Measurements from ENCODE around the gene SCOC. TPM values are rescaled to one million over a fixed set of nuclear protein-coding genes. Genes with fewer than 3 reads are reported as not detected.

The SCOC gene
- polyA plus RNA-seq (2013, experiment 1 of 2; ENCODE audit: insufficient read length), result 73.7 TPM
- polyA plus RNA-seq (2013, experiment 2 of 2; ENCODE audit: insufficient read length), result 72.5 TPM

GRCh38 chr4:140373328-140374129 lies at the start of gene SCOC:
TSS of gene SCOC (plus strand) at chr4:140373646. CDS start at chr4:140379171, 5,525 bp downstream.
- DNase-seq, result peak; percentile 99

GRCh38 chr4:140326395-140326993 lies 47.0 kb upstream of the SCOC start:
- DNase-seq, result peak; percentile 51

DNA sequence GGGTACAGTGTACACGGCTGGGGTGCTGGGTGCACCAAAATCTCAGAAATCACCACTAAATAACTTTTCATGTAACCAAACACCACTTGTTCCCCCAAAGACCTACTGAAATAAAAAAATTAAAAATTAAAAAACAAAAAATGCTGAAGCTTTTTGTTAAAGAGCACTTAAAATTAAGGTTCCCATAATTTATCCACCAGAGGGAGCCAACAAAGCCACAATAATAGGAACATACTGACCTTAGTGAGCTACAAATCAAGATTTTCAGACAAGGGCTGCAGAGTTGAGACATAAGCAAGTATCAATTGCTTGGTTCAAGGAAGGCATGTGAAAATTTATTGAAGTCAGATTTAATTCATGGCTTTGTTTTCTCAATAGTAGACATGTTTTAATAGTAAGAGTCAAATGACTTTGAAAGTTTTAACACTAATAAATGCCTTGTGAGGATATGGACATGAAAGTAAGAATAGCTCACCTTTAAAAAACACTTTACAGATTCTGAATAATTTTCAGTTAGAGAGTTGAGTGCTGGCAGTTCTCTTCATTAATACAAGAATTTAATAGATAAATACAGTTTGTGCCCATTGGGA lies 43.0 kb upstream of the SCOC start:
- DNase-seq, result peak; percentile 48

GRCh38 chr4:140331245-140331644 lies 42.2 kb upstream of the SCOC start:
- DNase-seq, result no peak

DNA sequence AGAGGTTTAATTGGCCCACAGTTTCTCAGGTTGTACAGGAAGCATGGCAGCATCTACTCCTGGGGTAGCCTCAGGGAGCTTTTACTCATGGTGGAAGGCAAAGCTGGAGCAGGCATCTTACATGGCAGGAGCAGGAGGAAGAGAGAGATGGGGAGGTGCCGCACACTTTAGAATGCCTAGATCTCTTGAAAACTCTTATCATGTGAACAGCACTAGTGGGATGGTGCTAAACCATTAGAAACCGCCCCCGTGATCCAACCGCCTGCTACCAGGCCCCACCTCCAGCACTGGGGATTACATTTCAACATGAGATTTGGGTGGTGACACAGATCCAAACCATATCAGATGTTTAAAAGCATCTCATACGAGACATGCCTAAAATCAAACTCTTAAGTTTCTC lies 41.6 kb upstream of the SCOC start:
- no peak for DNase-seq

DNA sequence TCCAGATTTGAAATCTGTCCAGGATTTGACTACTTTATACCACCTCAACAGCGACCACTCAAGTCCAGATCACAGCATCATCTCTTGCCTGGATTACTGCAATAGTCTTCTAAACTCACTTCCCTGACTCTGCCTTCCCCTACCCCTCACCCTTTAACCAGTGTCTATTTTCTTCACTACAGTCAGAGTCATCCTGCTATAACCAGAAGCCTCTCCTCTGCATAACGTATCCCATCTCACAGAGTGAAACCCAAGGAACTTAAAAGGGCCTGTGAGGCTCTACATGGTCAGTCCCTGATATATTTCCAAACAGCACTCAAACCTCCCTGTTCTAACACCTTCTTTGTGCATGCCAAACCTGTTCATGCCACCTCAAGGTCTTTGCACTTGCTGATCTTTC lies 40.7 kb upstream of the SCOC start:
- no peak for DNase-seq

DNA sequence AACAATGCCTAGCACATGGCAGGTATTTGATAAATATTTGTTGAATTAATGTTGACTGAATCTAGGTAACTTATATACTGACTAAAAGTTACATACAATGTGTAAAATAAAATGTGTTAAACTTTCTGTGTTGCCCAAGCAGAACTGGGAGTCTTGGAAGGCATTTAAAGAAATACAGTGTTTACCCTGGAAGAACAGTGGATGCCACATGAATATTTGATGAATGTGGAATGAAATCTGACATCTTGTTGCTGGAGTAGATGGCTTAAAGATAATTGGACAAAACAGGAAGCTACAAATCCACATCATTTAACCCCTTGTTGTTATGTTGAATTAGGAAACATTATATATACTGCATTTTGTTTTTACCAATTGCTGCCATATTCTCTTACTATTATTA lies 39.9 kb upstream of the SCOC start:
- DNase-seq, result no peak

DNA sequence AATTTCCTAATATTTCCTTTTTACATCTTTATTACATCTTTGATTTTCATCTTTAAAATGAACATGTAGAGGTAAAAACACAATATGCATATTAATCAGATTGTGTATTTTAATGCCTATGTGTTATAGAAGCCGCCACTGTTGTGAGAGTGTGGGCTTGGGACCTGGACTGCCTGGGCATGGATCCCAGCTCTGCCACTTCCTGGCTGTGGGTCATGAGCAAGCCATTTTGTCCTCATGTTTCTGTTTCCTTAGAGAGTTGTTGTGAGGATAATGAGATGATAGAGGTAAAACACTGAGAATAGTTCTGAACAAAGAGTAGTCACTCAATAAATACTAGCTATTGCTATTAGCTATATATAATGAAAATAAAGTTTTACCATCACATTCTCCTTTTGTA lies 38.4 kb upstream of the SCOC start:
- no peak for DNase-seq

DNA sequence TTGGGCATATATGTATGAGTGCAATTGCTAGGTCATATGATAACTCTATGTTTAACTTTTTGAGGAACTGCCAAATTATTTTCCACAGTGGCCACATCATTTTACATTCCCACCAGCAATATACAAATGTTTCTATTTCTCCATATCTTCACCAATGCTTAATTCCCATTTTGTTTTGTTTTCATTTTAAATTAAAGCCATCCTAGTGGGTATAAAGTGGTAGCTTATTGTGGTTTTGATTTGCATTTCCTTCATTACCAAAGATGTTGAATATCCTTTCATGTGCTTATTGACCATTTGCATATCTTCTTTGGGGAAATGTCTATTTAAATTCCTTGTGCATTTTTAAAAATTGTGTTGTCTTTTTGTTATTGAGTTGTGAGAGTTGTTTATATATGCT lies 36.7 kb upstream of the SCOC start:
- no peak for DNase-seq

DNA sequence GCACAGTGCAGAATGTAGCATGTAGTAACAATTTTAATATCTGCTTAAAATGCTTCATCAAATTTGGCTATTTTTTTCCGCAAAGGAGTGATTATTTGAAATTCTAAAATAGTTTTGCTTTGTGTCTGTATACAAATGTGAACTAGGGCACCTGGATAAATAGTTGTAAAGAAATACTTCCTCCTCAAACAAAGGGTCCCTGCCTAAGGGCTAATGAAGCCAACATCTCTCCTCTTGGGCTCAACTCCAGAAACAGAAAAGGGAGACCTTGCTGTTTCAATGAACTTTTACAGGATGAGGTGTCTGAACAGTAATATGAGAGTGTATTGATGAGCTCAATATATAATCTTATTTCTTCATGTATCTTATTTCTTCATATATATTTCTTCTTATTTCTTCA lies 30.8 kb upstream of the SCOC start:
- no peak for DNase-seq

DNA sequence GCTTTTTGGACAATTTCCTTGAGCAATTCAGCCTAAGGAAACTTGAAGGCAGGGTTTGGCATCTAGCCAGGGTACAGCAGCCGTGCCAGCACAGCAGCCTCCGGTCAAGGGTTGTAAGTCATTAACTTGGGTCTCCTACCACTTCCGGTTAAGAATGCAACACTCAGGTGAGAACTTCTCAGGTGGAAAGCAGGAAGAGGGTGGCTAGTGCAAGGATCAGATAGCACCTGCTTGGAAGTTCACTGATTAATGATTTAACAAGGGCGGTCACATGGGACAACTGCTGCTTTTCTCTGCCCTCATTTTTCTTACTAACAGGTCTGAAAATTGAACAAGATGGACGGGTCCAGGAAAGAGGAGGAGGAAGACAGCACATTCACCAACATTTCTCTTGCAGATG lies 30.1 kb upstream of the SCOC start:
- no peak for DNase-seq

DNA sequence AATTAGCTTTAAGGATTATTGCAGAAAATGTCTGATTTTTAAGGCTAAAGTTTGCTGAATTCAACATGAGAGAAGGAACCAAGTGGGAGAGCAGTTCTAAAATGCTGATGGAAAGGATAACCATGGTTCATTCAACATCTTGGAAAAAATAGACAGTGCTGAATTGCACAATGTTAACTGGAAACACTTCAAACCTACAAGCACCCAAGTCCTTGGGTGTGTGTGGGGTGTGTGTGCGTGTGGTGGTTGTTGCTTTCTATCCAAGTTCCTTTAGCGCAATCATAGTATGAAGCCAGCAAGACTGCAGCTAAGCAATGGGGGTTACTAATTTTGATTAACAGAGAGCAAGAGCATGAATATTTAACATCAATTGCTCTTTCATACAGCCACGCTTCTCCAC lies 29.3 kb upstream of the SCOC start:
- no peak for DNase-seq

GRCh38 chr4:140344621-140345020 lies 28.8 kb upstream of the SCOC start:
- DNase-seq, result peak; percentile 14

GRCh38 chr4:140346136-140346535 lies 27.3 kb upstream of the SCOC start:
- DNase-seq, result no peak

GRCh38 chr4:140349816-140350215 lies 23.6 kb upstream of the SCOC start:
- DNase-seq, result no peak

- DNase-seq, result no peak
Measured at GRCh38 chr4:140351093-140352075, 22.1 kb upstream of the SCOC start.

- DNase-seq, result no peak
Measured at GRCh38 chr4:140353786-140354185, 19.7 kb upstream of the SCOC start.

- no peak for DNase-seq
Measured at GRCh38 chr4:140355288-140355687, 18.2 kb upstream of the SCOC start.

DNA sequence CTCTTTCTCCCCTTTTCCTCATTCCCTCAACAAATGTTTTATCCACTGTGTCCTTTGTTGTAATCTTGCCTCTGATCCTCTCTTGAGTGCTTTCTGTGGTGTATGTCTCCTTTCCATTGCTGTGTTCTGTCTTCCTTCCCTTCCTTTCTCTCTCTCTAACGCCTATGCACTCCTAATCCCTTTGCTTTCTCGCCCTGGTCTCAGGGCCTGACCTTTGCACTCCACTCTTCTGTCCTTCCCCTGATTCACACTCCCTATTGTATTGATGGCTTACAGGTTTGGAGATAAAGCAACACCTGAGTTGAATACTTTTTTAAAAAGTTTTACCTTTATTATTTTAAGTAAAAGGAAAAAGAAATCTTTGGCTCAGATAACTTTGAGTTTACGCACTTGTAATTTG lies 15.6 kb upstream of the SCOC start:
- no peak for DNase-seq

DNA sequence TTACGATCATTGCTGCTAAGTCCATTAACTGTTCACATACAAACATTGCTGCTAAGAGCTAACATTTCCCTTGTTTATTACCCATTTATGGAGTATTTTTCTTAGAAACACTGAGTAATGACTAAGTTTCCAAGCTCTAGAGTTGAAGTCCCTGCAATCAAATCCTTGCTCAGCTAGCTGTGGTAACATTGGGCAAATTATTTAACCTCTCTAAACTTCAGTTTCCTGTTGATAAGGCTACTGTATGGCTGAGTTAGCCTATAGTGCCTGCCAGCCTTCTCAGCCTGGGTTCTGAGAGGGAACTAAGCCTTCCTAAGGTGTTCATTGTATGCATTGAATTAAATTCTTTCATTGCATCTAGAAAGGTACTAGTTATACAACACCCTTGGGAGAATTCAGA lies 15.2 kb upstream of the SCOC start:
- no peak for DNase-seq

DNA sequence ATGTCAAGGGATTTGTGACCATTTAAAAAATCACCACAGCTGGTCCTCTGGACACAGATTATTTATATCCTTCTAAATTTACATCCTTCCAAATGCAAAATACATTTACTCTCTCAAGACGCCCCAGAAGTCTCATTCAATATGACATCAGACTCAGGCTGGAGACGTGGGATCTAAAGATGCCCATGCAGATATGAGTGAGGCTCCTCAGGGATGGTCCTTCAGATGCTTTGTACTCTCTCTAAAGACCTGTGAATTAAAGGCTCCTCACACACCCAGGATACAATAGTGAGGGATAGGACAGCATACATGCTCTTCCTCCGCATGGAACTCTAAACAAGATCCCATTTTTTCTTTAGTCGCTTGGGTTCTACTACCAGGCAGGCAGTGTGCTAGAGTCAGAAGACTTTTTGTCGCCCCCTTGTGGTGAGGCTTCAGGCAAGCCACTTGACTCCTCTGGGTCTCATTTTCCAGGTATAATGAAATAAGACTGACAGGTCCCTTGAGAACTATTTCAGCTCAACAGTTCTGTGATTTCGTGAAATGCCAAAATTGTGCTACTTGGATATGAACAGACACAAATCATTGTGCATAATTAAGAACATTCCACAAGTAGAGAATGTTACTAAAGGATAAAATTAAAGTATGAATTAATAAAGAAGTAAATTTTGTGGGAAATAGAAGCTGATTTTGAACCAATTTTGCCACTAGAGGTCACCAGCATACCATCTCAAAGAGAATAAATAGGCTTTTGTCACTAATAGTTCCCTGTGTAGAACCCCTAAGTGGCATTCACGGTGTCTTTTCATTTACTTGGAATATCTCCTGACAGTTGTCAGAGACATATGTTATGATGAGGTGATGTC lies 13.7 kb upstream of the SCOC start:
- peak; percentile 72 for DNase-seq

DNA sequence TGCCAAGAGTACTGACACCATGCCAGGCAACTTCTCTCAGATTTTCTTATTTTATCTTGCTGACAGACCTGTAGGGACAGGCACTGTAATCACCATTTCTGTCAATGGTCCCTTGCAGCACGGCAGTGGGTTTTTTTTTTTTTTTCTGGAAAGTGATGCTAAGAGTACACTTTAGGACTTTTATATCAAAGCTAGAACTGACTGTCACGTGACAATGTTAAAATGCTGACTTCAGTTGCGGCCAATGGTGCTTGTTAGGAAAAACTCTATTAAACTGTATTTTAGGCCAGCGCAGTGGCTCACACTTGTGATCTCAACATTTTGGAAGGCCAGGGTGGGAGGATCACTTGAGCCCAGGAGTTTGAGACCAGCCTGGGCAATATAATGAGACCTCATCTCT lies 12.3 kb upstream of the SCOC start:
- no peak for DNase-seq

Data from fibroblast of skin of back (primary cell).